Measurements from ENCODE around the gene RAP1GDS1.
"Not testable (repeated sequence)": the region's sequence is repeated elsewhere in the genome, so short reads cannot be mapped to it uniquely, and the experiment has no call there.

DNA sequence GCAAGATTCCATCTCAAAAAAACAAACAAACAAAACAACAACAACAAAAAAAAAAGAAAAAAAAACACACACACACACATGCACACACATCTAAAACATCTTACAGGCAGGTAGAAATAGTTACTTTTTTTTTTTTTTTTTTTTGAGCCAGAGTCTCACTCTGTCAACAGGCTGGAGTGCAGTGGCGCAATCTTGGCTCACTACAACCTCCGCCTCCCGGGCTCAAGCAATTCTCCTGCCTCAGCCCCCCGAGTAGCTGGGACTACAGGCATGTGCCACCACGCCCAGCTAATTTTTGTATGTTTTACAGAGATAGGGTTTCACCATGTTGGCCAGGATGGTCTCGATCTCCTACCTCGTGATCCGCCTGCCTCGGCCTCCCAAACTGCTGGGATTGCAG lies 196.2 kb downstream of the RAP1GDS1 start:
- TF ChIP-seq POLR2A (IDR thresholded peaks at IDR 0.05; ENCODE audit: low read length); GATA1 (IDR thresholded peaks at IDR 0.05; ENCODE audit: low read depth, low read length): not testable (repeated sequence)
